OCI-LY1 (cell line): ENCODE results near the gene FAM151A.

Source experiments
- H2AFZ ChIP-seq: fragments of 200-600 bp; sonication (generic), shearing (Covaris generic); 2 replicates; pipeline ENCODE4 v1.6.0; 2014; ENCODE audit warnings: antibody characterized with exemption, mild to moderate bottlenecking, low read length
- H3F3A ChIP-seq: fragments of 200-600 bp; sonication (generic), shearing (Covaris generic); 2 replicates; pipeline ENCODE4 v1.6.0; 2014; ENCODE audit warnings: mild to moderate bottlenecking, antibody characterized with exemption, low read length, moderate library complexity; ENCODE audit not compliant: insufficient read depth
- H3K27ac ChIP-seq: fragments of 200-600 bp; sonication (generic); 2 replicates; pipeline ENCODE4 v1.5.1; 2014; ENCODE audit warnings: low read length, mixed run types, mild to moderate bottlenecking, low read depth; ENCODE audit not compliant: poor library complexity, severe bottlenecking
- H3K27me3 ChIP-seq: fragments of 200-600 bp; sonication (generic); 2 replicates; pipeline ENCODE4 v1.6.0; 2014; ENCODE audit warnings: antibody characterized with exemption, mild to moderate bottlenecking, low read length, moderate library complexity; ENCODE audit not compliant: insufficient read depth
- H3K36me3 ChIP-seq: fragments of 200-600 bp; sonication (generic); 2 replicates; pipeline ENCODE4 v1.6.1; 2014; ENCODE audit warnings: mild to moderate bottlenecking, antibody characterized with exemption, low read length, moderate library complexity, mixed read lengths; ENCODE audit not compliant: insufficient read depth
- H3K4me1 ChIP-seq: fragments of 200-600 bp; sonication (generic); 2 replicates; pipeline ENCODE4 v1.5.1; 2014; ENCODE audit warnings: mild to moderate bottlenecking, low read length, moderate library complexity; ENCODE audit not compliant: insufficient read depth, severe bottlenecking
- H3K4me2 ChIP-seq: fragments of 200-600 bp; sonication (generic), shearing (Covaris generic); 2 replicates; pipeline ENCODE4 v1.6.1; 2014; ENCODE audit warnings: low read length
- H3K4me3 ChIP-seq: fragments of 200-600 bp; sonication (generic); 2 replicates; pipeline ENCODE4 v1.5.1; 2014; ENCODE audit warnings: low read length, low read depth, mild to moderate bottlenecking, mixed read lengths; ENCODE audit not compliant: poor library complexity, severe bottlenecking
- H3K79me2 ChIP-seq: fragments of 200-600 bp; shearing (Covaris generic); 2 replicates; pipeline ENCODE4 v1.6.1; 2016; ENCODE audit warnings: mixed run types, low read length, mixed read lengths; ENCODE audit not compliant: insufficient read depth
- H3K9ac ChIP-seq: fragments of 200-600 bp; sonication (generic), shearing (Covaris generic); 2 replicates; pipeline ENCODE4 v1.6.1; 2014; ENCODE audit warnings: mild to moderate bottlenecking, low read length, mixed read lengths
- H3K9me2 ChIP-seq: fragments of 200-600 bp; sonication (generic), shearing (Covaris generic); 2 replicates; pipeline ENCODE4 v1.6.1; 2014; ENCODE audit warnings: low read depth, mild to moderate bottlenecking, low read length, mixed read lengths
- H3K9me3 ChIP-seq: fragments of 200-600 bp; shearing (Covaris generic); 2 replicates; pipeline ENCODE4 v1.6.1; 2014; ENCODE audit warnings: low read length, mixed read lengths
- H4K20me1 ChIP-seq: fragments of 200-600 bp; sonication (generic), shearing (Covaris generic); 2 replicates; pipeline ENCODE4 v1.6.0; 2016; ENCODE audit warnings: mild to moderate bottlenecking, low read length; ENCODE audit not compliant: insufficient read depth
- EZH2 ChIP-seq: fragments of 200-600 bp; sonication (generic), shearing (Covaris generic); IDR thresholded peaks from 2 replicates; pipeline ENCODE4 v1.8.0; 2017; ENCODE audit warnings: borderline replicate concordance, mixed run types, mild to moderate bottlenecking, antibody characterized with exemption, low read length, moderate library complexity, mixed read lengths
- TF ChIP-seq, protein P1 (sequence below): fragments of 200-600 bp; sonication (generic), shearing (Covaris generic); IDR thresholded peaks from 2 replicates; pipeline ENCODE4 v1.5.1; 2017; ENCODE audit warnings: mild to moderate bottlenecking, antibody characterized with exemption, low read length, moderate library complexity, mixed read lengths

FAM151A gene

DNA sequence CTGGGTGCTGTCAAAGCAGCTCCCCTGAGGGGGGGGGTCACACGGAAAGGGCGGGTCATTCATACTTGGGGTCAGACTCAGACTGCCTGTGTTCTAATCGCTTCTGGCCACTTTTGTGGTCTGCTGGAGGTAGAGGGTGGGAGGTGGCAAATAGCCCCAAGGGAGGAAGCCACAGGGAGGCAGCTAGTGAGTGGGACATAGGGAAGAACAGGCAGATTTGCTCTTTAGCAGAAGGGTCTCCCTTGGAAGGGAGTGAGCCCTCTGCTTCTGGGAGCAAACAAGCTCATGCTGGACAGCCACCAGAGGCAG is 50.8 kb downstream of the FAM151A start:
- Histone ChIP-seq H2AFZ (no peak overlapping the region), H3K36me3 (no peaks in the 10 kb centered on the region), H3K9me3 (no peaks in the 10 kb centered on the region), H3K4me3 (no peak overlapping the region), H3K9me2 (no peaks in the 10 kb centered on the region), H3K9ac (no peak overlapping the region), H3K27me3 (0 out of 2 replicates have a peak, but pooled peaks cover 3% of the 10 kb centered on the region), H3F3A (no peaks in the 10 kb centered on the region), H4K20me1 (no peaks in the 10 kb centered on the region), H3K4me2 (no peak overlapping the region), H3K27ac (no peak overlapping the region), H3K79me2 (no peaks in the 10 kb centered on the region), H3K4me1 (no peaks in the 10 kb centered on the region)
- TF ChIP-seq, protein P1, sequence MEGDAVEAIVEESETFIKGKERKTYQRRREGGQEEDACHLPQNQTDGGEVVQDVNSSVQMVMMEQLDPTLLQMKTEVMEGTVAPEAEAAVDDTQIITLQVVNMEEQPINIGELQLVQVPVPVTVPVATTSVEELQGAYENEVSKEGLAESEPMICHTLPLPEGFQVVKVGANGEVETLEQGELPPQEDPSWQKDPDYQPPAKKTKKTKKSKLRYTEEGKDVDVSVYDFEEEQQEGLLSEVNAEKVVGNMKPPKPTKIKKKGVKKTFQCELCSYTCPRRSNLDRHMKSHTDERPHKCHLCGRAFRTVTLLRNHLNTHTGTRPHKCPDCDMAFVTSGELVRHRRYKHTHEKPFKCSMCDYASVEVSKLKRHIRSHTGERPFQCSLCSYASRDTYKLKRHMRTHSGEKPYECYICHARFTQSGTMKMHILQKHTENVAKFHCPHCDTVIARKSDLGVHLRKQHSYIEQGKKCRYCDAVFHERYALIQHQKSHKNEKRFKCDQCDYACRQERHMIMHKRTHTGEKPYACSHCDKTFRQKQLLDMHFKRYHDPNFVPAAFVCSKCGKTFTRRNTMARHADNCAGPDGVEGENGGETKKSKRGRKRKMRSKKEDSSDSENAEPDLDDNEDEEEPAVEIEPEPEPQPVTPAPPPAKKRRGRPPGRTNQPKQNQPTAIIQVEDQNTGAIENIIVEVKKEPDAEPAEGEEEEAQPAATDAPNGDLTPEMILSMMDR = no peak
- no peak for TF ChIP-seq EZH2

DNA sequence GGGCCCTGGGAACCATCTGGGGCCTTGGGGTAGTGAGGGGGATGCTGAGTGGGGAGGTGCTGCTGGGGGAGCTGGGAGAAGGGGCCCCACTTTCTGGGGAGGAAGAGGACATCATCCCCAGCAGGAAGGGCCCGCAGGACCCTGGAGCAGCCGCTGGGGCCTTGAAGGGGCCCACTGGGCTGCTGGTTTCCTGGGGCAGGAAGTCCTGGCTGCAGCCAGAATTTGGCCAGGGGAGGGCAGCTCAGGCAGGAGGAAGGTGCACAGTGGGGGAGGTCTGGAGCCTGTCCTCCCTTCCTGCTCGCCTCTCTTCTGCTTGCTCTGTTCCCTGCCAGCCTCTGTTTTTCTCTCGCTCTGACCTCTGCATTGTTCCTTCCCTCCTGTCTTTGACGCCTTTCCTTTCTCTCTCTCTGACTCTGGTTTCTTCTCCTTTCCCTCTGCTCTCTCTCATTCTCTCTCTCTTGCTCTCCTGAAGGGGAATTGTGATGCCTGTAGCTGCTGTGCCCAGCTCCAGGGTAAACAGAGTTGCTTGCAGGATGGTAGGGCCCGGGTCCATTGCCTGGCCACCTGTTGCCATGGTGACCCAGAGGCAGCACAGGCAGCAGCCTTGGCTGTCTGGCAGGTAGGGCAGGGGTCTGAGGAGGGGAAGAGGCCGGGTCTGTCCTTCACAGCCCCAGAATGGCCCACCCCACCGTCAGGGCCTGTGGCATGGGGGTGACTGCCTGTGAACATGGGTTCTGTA is 51.4 kb downstream of the FAM151A start:
- Histone ChIP-seq H3K36me3 (no peaks in the 10 kb centered on the region), H3K9me2 (no peaks in the 10 kb centered on the region), H3F3A (no peaks in the 10 kb centered on the region), H2AFZ (no peak overlapping the region), H3K4me3 (no peak overlapping the region), H3K27ac (no peak overlapping the region), H3K9ac (no peak overlapping the region), H4K20me1 (no peaks in the 10 kb centered on the region), H3K27me3 (0 out of 2 replicates have a peak, but pooled peaks cover 3% of the 10 kb centered on the region), H3K9me3 (no peaks in the 10 kb centered on the region), H3K4me2 (no peak overlapping the region), H3K4me1 (no peaks in the 10 kb centered on the region), H3K79me2 (no peaks in the 10 kb centered on the region)
- TF ChIP-seq, protein P1 = no peak
- no peak for TF ChIP-seq EZH2

DNA sequence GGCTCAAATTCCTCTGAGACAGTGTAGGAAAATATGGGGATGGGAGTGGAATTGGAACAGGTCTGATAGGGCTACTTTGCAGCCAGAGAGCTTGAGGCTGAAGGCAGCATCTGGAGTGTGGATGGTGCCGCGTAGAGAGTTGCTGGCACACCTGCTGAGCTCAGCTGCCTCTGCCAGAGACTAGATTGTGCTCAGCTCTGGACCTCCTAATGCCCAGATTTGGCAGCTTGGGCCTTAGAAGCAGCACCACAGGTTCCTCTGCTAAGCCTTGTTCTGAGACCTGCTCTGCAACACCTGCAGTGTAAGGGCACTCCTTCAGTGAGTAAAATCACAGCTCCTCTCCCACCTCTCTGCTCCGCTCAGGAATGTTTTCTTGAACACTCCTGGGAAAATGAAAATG is 52.0 kb downstream of the FAM151A start:
- H4K20me1 ChIP-seq = no peaks in the 10 kb centered on the region
- H3K36me3 ChIP-seq = no peaks in the 10 kb centered on the region
- no peak overlapping the region for H3K4me3 ChIP-seq
- no peak overlapping the region for H3K4me2 ChIP-seq
- no peaks in the 10 kb centered on the region for H3K79me2 ChIP-seq
- H3K4me1 ChIP-seq = no peaks in the 10 kb centered on the region
- 0 out of 2 replicates have a peak, but pooled peaks cover 3% of the 10 kb centered on the region for H3K27me3 ChIP-seq
- no peak for TF ChIP-seq EZH2
- TF ChIP-seq, protein P1 = no peak
- no peak overlapping the region for H2AFZ ChIP-seq
- no peak overlapping the region for H3K9ac ChIP-seq
- no peaks in the 10 kb centered on the region for H3F3A ChIP-seq
- no peaks in the 10 kb centered on the region for H3K9me2 ChIP-seq
- H3K9me3 ChIP-seq = no peaks in the 10 kb centered on the region
- H3K27ac ChIP-seq = no peak overlapping the region
